HG03520 (cell line): ENCODE results near the gene NRXN3.

Experiments
- ATAC-seq: cut with Tn5 transposase; IDR thresholded peaks from one replicate; pipeline ENCODE4 v1.9.1; 2021; ENCODE audit warnings: mild to moderate bottlenecking, moderate library complexity; ENCODE audit not compliant: unreplicated experiment

The NRXN3 gene

GRCh38 chr14:78173346-78174035 lies 3.3 kb downstream of the NRXN3 start:
- no peak for ATAC-seq

DNA sequence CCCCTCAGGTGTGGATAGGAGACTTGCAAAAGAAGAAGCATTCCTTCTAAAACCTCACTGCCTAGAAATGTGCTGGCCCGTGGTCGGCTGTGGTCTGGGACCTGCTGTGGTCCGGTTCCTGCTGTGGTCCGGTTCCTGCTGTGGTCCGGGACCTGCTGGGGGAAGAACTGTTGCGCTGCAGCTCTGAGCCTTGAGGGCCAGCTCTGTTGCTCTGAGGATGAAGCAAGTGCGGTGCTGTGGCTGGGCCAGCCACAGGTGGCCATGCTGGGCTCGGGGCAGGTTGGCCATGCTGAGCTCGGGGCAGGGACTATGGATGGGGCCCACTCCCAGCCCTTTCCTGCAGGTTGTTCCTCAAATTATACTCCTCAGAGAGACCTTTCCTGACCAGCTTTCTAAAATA lies 5.2 kb downstream of the NRXN3 start:
- ATAC-seq = no peak

DNA sequence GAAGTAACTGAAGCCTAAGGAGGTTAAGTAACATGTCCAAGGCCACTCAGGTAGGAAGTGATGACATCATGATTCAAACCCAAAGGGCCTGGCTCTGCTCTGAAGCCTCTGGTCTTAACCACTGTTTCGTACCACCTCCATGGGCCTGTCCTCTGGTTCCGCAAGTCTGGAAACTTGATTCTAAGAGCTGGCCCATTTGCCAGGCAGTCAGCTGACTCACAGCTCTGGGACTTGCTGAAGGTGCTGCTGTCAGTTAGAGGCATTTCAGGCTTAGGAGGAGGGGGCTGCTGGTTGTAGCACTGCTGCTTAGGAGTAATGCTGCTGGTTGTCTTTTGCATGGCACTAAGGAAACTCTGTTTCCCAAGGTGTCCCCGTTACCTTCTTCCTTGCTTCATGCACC lies 7.9 kb downstream of the NRXN3 start:
- ATAC-seq = no peak

- no peak for ATAC-seq
Measured at GRCh38 chr14:78178971-78179370, 8.8 kb downstream of the NRXN3 start.

- no peak for ATAC-seq
Measured at GRCh38 chr14:78181270-78181669, 11.1 kb downstream of the NRXN3 start.

GRCh38 chr14:78182722-78183121 lies 12.5 kb downstream of the NRXN3 start:
- no peak for ATAC-seq

DNA sequence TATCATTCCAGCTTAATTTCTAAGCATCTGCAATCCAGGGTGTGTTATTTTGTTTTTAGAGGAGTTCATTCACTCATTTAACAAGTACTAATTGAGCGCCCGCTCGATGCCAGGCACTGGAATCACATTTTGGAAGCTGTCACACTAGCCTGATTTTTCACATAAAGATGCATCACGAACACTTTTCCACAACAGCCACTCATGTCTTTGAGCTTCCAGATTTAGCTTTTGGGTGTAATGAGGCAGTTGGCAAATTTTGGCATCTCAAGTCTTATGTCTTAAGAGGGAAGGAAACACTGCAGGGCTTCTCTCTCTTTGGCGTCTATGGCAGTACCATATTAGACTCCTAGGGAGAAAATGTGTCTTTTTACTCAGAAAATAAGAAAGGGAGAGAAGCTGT lies 14.0 kb downstream of the NRXN3 start:
- ATAC-seq = no peak

DNA sequence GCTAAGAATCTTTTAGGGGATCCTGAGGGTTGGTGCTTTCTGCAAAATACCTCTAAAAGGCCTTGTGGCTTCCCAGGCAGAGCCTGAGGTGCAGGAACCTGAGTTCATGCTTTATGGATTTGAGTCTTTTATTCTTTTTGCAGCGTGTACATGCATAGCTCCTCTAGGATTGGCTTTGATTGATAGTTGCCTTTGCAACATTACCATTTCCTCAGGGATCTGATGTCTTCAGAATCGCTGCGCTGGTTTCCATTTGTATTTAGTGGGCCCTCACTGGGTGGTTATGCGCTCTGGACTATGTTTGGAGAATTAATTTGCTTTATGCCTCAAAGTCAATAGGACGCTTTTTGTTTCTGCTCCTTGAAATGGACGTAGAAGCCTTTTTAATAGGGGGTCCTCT lies 16.1 kb downstream of the NRXN3 start:
- no peak for ATAC-seq

DNA sequence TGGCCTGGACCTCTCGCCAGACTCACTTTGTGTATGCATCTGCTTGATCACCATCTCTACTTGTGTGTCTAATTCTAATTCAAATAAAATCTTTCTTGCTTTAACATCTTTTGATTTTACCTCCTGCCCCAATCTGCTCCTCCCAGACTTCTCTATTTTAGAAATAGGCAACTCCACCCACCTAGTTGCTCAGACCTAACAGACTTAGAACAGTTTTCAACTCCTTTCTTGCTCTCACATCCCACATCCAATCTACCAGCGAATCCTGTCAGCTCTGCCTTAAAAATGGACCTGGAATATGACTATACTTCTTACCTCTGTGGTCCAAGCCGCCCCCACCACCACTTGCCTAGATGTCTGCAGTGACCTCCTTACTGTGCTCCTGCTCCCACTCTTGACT lies 18.7 kb downstream of the NRXN3 start:
- no peak for ATAC-seq

GRCh38 chr14:78195431-78195830 lies 25.3 kb downstream of the NRXN3 start:
- no peak for ATAC-seq

DNA sequence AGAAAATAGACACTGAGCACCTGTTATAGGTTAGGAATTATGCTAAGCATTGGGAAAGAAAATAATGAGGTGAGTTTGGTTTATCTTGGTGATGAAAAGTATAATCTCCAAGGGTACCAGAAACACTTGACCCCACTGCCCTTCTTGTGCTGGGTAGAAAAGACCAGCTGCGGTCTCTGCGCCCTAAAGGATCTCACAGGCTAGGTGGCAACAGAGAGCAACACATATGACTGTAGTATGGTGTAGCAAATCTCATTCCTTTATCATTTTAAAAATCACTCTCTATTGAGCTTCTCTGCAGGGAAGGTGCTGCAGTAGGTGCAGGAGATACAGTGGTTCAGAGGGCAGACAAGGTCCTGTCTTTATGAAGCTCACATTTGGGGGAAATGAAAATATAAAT lies 26.1 kb downstream of the NRXN3 start:
- no peak for ATAC-seq

- ATAC-seq = no peak
Measured at GRCh38 chr14:78197051-78197450, 26.9 kb downstream of the NRXN3 start.

- ATAC-seq = no peak
Measured at GRCh38 chr14:78202163-78202562, 32.0 kb downstream of the NRXN3 start.

- ATAC-seq = no peak
Measured at GRCh38 chr14:78202976-78203375, 32.8 kb downstream of the NRXN3 start.

- ATAC-seq = no peak
Measured at GRCh38 chr14:78207414-78207813, 37.2 kb downstream of the NRXN3 start.

DNA sequence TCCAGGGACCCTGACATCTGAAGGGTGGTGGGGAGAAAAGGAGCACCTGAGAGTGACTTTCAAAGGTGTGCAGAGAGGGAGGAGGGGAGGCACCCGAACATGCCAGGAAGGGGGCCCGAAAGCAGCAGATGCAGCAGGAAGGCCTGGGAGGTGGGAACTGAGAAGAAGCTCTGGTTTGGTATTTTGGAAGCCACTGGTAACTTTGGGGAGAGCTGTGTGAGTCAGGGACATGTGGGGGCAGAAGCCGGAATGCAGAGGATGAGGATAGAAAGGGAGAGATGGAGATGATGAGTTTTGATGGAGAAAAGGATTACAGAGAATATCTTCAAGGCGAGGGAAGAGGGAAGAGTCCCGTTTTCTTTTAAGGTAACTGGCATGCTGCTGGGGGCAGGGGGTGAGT lies 50.1 kb downstream of the NRXN3 start:
- ATAC-seq = no peak

- ATAC-seq = no peak
Measured at GRCh38 chr14:78222746-78223145, 52.6 kb downstream of the NRXN3 start.

DNA sequence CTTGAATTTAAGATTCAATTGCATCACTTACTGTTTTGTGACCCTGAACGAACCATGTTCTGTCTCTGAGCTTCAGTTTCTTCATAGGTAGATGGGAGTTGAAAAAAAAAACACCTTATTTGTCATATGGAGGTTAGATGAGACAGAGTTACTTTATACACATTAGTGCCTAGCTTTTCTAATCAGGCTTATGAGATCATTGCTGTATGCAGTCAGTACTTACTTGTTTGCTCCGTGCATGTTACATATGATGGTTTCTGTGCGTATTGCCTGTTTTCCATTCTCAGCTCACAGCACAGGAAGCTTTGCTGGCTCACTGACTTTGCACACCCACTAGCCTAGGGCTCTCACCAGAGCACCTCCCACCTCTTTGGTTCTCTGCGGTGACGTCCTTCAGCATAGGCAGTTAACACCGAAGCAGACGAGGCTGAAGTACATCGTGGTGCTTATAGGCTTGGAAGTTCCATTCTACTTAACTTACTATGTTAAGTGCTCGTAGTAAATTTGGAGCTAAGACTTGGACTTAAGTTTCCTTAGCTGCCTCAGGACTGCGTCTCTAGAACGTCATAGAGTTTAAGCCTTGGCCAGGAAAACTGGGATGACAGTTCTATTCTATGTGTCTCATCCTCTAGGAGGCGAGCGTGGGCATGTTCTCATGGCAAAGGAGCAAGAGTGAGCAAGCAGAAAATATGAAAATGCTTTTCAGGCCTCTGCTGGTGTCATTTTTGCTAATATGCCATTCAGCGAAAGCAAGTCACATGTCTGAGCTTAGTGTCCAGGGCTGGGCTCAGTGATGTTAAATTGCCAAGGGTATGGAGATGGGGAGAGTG lies 57.3 kb downstream of the NRXN3 start:
- no peak for ATAC-seq

DNA sequence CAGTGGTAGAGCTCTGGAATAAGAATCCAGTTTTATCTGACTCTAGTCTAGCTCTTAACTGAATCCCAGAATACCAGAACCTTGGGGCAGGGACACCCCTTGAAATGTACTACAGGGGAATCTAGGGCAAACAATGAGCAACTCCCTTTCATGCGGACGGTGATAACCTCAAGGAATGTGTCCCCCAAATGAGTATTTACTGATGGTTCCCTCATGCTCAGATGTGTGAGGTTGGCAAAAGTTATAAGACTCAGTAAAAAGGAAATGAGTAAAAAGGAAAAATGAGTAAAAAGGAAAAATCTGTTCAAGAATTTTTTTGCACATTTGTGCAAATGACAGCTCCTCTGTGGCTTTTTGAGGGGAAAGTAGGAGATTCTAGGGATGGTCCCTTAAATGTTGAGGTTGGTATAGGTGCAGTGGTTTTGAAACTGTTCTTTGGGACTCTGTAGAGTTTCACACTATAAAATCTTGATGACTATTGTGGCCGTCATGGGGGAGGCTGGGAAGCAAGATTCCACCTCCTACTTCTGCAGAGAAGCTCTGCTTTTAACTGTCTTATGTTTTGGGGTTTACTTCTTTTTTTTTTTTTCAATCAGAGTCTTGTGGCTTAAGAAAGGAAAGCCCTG lies 58.6 kb downstream of the NRXN3 start:
- ATAC-seq = no peak

DNA sequence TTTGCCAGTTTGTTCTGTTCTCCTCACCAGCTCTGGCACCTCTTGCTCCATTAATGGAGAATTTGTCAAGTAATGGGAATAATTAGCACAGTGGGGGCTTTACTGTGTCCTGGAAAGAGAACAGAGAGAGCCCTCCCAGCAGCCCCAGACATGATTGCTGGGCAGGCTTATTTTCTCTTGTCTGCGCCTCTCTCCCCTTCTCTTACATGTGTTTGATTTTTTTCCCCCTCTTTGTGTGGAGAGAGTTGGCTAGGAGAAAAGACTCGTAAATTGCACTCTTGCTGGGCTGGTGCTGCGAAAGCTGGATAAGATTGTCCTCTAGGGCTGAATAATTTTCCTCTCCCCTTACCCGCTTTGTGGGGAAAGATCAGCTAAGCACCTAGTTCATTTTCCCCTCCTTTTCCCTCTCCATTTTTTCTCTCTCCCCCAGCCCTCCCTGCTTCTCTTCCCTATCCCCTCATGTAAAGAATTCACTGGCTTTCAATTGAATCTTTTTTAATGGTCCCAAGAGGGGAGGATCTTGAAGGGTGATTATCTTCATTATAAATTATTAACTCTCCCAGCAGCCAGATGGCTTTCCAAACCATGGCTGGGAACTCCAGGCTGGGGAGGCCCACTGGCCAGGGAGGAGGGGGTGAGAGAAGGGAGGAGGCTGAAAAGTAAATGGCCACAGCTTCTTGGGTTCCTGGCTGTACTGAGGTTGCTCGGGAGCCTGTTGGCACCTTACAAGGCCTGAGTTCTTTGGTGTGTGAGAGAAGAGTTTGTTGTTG lies 62.2 kb downstream of the NRXN3 start:
- no peak for ATAC-seq

GRCh38 chr14:78238141-78238540 lies 68.0 kb downstream of the NRXN3 start:
- ATAC-seq = no peak
